Endothelial cell of umbilical vein (primary cell): ENCODE results near the gene MTFP1. TPM values are rescaled to one million over a fixed set of nuclear protein-coding genes. Genes with fewer than 3 reads are reported as not detected.

Experiments
- Bru-seq: library from RNA; stranded (reverse); fragments of 400-500 nt; gene quantifications from one replicate; lab custom pipeline; 2021; lab: Mats Ljungman, UMichigan
- BruChase-seq, 2 experiments: library from RNA; stranded (reverse); fragments of 400-500 nt; gene quantifications; one replicate each; lab custom pipeline; 2021; lab: Mats Ljungman, UMichigan
- BruUV-seq: library from RNA; stranded (reverse); fragments of 400-500 nt; replicated peaks from 2 replicates; lab custom pipeline; 2021; lab: Mats Ljungman, UMichigan
- CTCF ChIA-PET: fragments of 300-600, 350-600 bp; sonication (Branson Sonifier 250); formaldehyde crosslinking; loops from one replicate; lab custom pipeline; 2021; ENCODE audit warnings: antibody characterized with exemption, inconsistent platforms; lab: Charles Lee
- POLR2A ChIA-PET: fragments of 300-600, 350-600 bp; sonication (Branson Sonifier 250); formaldehyde crosslinking; loops from one replicate; lab custom pipeline; 2021; ENCODE audit warnings: antibody characterized with exemption, inconsistent platforms; lab: Charles Lee
- DNase-seq: peaks from one replicate; pipeline ENCODE4 v3.0.0-alpha.2; 2011; ENCODE audit warnings: low read depth, low spot score
- FAIRE-seq: peaks from 2 replicates; lab custom pipeline; 2011; peaks lifted over from hg19 to GRCh38; lab: Jason Lieb, UNC
- H2AFZ ChIP-seq: 2 replicates; pipeline ENCODE4 v1.6.0; 2012; ENCODE audit warnings: low read depth, low read length, control low read depth, inconsistent platforms
- H3K27ac ChIP-seq: 2 replicates; pipeline ENCODE4 v1.5.1; 2011; ENCODE audit warnings: low read depth, mild to moderate bottlenecking, control low read depth, low read length, moderate library complexity; ENCODE audit not compliant: insufficient read depth
- H3K27me3 ChIP-seq, 2 experiments: 2 replicates each; pipeline versions ENCODE4 v1.6.0 to v1.6.1; 2011; ENCODE audit warnings: low read length in 2 of 2, mixed read lengths in 1 of 2; ENCODE audit not compliant: control insufficient read depth in 2 of 2, insufficient read depth in 2 of 2
- H3K36me3 ChIP-seq, 2 experiments: 2 replicates in 1 of 2; 3 replicates in 1 of 2; pipeline ENCODE4 v1.5.1; 2011; ENCODE audit warnings: low read length in 2 of 2, mild to moderate bottlenecking in 1 of 2, moderate library complexity in 1 of 2; ENCODE audit not compliant: control insufficient read depth in 2 of 2, insufficient read depth in 2 of 2; ENCODE audit errors: extremely low read depth in 1 of 2
- H3K4me1 ChIP-seq: 3 replicates; pipeline ENCODE4 v1.5.1; 2011; ENCODE audit warnings: mild to moderate bottlenecking, low read length; ENCODE audit not compliant: control insufficient read depth, insufficient read depth; ENCODE audit errors: extremely low read depth
- H3K4me2 ChIP-seq: 2 replicates; pipeline ENCODE4 v1.6.1; 2011; ENCODE audit warnings: low read length, control low read depth, mixed read lengths; ENCODE audit not compliant: insufficient read depth
- H3K4me3 ChIP-seq, 3 experiments: fragments of 200-600 bp in 1 of 3; sonication (generic), shearing (Covaris generic) in 1 of 3; replicated peaks in 1 of 3; 2 replicates each; pipeline ENCODE4 v1.5.1; 2011 to 2016; ENCODE audit warnings: control low read depth in 3 of 3, low read length in 3 of 3, mild to moderate bottlenecking in 2 of 3, inconsistent platforms in 1 of 3, low read depth in 1 of 3, moderate library complexity in 1 of 3; ENCODE audit not compliant: insufficient read depth in 1 of 3
- H3K79me2 ChIP-seq: 2 replicates; pipeline ENCODE4 v1.6.0; 2012; ENCODE audit warnings: low read length, inconsistent platforms; ENCODE audit not compliant: control insufficient read depth, insufficient read depth
- H3K9ac ChIP-seq: replicated peaks from 2 replicates; pipeline ENCODE3; 2011; ENCODE audit warnings: low read length, control low read depth; ENCODE audit not compliant: insufficient read depth; ENCODE audit errors: extremely low read depth
- H3K9me1 ChIP-seq: replicated peaks from 3 replicates; pipeline ENCODE4 v1.6.0; 2011; ENCODE audit warnings: mild to moderate bottlenecking, low read length; ENCODE audit not compliant: control insufficient read depth, insufficient read depth; ENCODE audit errors: extremely low read depth
- H3K9me3 ChIP-seq: replicated peaks from 2 replicates; pipeline ENCODE4 v1.5.1; 2012; ENCODE audit warnings: low read length, inconsistent platforms; ENCODE audit not compliant: control insufficient read depth, insufficient read depth
- H4K20me1 ChIP-seq: replicated peaks from 2 replicates; pipeline ENCODE3; 2011; ENCODE audit warnings: mild to moderate bottlenecking, low read length; ENCODE audit not compliant: control insufficient read depth, insufficient read depth; ENCODE audit errors: extremely low read depth
- GATA2 ChIP-seq: IDR thresholded peaks from 2 replicates; pipeline ENCODE4 v1.7.0; 2011; ENCODE audit warnings: low read depth, mild to moderate bottlenecking, moderate library complexity, mixed read lengths, low read length; ENCODE audit not compliant: insufficient read length, insufficient read depth
- MAX ChIP-seq: IDR thresholded peaks from 2 replicates; pipeline ENCODE4 v1.6.1; 2011; ENCODE audit not compliant: insufficient read depth, insufficient read length
- POLR2A ChIP-seq: IDR thresholded peaks from 2 replicates; pipeline ENCODE4 v1.6.1; 2012; ENCODE audit warnings: low read depth, mild to moderate bottlenecking, control low read depth, low read length
- POLR2AphosphoS5 ChIP-seq: IDR thresholded peaks from 2 replicates; pipeline ENCODE4 v1.6.1; 2012; ENCODE audit warnings: low read depth, mild to moderate bottlenecking, control low read depth, low read length, moderate library complexity; ENCODE audit not compliant: insufficient read depth
- dilution Hi-C: fragments of 300-500 bp; cut with MboI; formaldehyde crosslinking; loops from one replicate; pipeline ENCODE4 v1.15.0; 2019; ENCODE audit warnings: low sequenced_read_pairs; ENCODE audit not compliant: extremely low pct_ligation_motif_present
- intact Hi-C: fragments of 100-400 bp; cut with micrococcal nuclease; formaldehyde crosslinking; loops from one replicate; pipeline ENCODE4 v1.10.0; 2022
- long read RNA-seq: library from polyadenylated mRNA; stranded (forward); transcript quantifications from one replicate; pipeline ENCODE4 v2.0.0, GENCODE V29; 2021
- polyA minus RNA-seq, 3 experiments: library from RNA; depleted of rRNA, polyadenylated mRNA; stranded (reverse); fragments of >200 nt; gene quantifications; 1 replicate in 1 of 3; 2 replicates in 2 of 3; pipeline ENCODE4 v1.2.3, GENCODE V29; 2011
- polyA plus RNA-seq, 4 experiments: library from polyadenylated mRNA; depleted of rRNA in 3 of 4; stranded (reverse) in 3 of 4; unstranded in 1 of 4; fragments of >200 nt; gene quantifications; 2 replicates each; pipeline versions ENCODE4 v1.2.1 to v1.2.3, GENCODE V29; 2011 to 2012; ENCODE audit warnings: missing spikeins in 1 of 4
- total RNA-seq: library from RNA; stranded (reverse); gene quantifications from 2 replicates; pipeline ENCODE4 v1.2.3, GENCODE V29; 2021

MTFP1 gene
- 30.3 and 33.9 TPM in 2 replicates for total RNA-seq
- 41.9 and 55.4 TPM in 2 replicates for polyA plus RNA-seq
- polyA plus RNA-seq (2011; cell fraction: cytosol; rRNA removed), result 30.6 and 32.7 TPM in 2 replicates
- 20.6 and 21.5 TPM in 2 replicates for polyA plus RNA-seq (2011; cell fraction: nucleus; rRNA removed)
- polyA plus RNA-seq (2012), result 19.4 and 24.2 TPM in 2 replicates
- polyA minus RNA-seq, result 10.8 and 20.8 TPM in 2 replicates
- 35.0 TPM for polyA minus RNA-seq (2011; cell fraction: cytosol; rRNA and poly(A)+ RNA removed)
- polyA minus RNA-seq (2011; cell fraction: nucleus; rRNA and poly(A)+ RNA removed), result 18.0 and 18.9 TPM in 2 replicates
- Bru-seq, nascent RNA, result percentile 45 among the genes with signal in this experiment
- percentile 74 among the genes with signal in this experiment for BruChase-seq, experiment 1, labeled RNA remaining after a 6-hour chase
- BruChase-seq, experiment 2, labeled RNA remaining after a 2-hour chase, result percentile 62 among the genes with signal in this experiment
- long read RNA-seq, transcript MTFP1-204 (4 exons, 759 nt), result minor isoform, 6 of 180 reads
- long read RNA-seq, transcript MTFP1-201 (4 exons, 1,370 nt), result major isoform, 125 of 180 reads
- long read RNA-seq, transcript MTFP1-202 (3 exons, 891 nt), result minor isoform, 7 of 180 reads
- long read RNA-seq, transcript MTFP1-203 (4 exons, 912 nt), result minor isoform, 16 of 180 reads
- long read RNA-seq, partial matches to known transcripts, result 11 of 180 reads
- long read RNA-seq, other reads (novel, unspliced or antisense), result 15 of 180 reads

DNA sequence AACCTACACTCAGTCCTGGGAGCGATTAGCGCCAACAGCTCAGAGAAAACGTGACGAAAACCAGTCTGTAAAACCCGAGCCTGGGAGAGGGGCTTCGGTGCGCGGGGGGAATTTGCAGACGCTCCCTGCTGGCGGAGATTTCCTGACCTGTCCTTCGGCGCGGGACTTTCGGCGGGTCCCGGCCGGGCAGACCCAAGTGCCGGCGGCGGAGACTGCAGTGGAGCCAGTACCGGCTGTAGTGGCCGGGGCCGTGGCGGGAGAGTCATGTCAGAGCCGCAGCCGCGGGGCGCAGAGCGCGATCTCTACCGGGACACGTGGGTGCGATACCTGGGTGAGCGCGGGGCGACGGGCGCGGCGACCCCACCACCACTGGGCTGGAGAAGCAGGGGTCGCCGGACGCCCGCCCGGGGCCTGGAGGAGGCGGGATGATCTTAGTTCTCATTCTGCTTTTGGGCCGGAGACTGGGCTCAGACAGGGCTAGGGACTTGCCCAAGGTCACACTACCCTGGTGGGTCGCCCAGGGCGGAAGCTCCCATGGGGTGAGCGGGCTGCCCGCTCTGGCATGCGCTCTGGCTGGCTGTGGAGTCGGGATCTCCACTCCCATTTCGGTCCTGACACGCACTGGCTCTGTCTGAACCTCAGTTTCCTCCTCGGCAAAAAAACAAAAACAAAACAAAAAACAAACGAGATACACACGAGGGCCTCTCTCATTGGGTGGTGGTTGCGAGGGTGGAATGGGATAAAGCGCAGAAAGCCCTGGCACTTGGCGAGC, at the start of gene MTFP1:
Gene MTFP1, plus strand, starts transcription at position 153 of the 772 bp plus-strand sequence. Its CDS starts 112 bp downstream, at position 265.
- dilution Hi-C loops, result no loop called here
- intact Hi-C loops, result loop anchor here (1.0 to 10.0 kb wide), 7 partner anchors 29 to 1041 kb away; partner anchors contain the start of genes AP1B1, RNF215, SEC14L2 and TCN2
- H3K4me2 ChIP-seq, result peak within 1 kb of the TSS; percentile 8
- no peaks in the 10 kb centered on the region for H3K27me3 ChIP-seq
- H3K4me1 ChIP-seq, result peaks cover 46% of the 10 kb centered on the region
- H3K9me1 ChIP-seq, result no peaks in the 10 kb centered on the region
- FAIRE-seq, result peak; percentile 94
- BruUV-seq, result no TSS peak
- DNase-seq, result peak; percentile 72
- H3K9ac ChIP-seq, result peak within 1 kb of the TSS; percentile 66
- ChIA-PET POLR2A (interaction anchor here (1.0 kb wide), 1 partner anchor 29 kb away, joined by 5 read pairs; the partner anchor contains the start of gene SEC14L2), CTCF (interaction anchor here (0.8 to 4.9 kb wide), 18 partner anchors 8 to 180 kb away, joined by 3 to 58 read pairs (median 9); partner anchors contain the start of genes RNF215 and SEC14L2)
- peaks cover 0 to 7% of the 10 kb centered on the region in 2 experiments for H3K36me3 ChIP-seq
- H2AFZ ChIP-seq, result peak within 1 kb of the TSS; percentile 63
- TF ChIP-seq GATA2 (no peak), MAX (peak; percentile 2), POLR2AphosphoS5 (peak; percentile 56), POLR2A (peak; percentile 64)
- no peaks in the 10 kb centered on the region for H3K9me3 ChIP-seq
- H4K20me1 ChIP-seq, result no peaks in the 10 kb centered on the region
- H3K79me2 ChIP-seq, result peaks cover 2% of the 10 kb centered on the region
- peak within 1 kb of the TSS; percentile 61 for H3K27ac ChIP-seq
- H3K4me3 ChIP-seq, result peak within 1 kb of the TSS; percentile 37 to 64 (median 56)
